Measurements from ENCODE around the gene CTIF.

CTIF gene

GRCh38 chr18:48669991-48670750, 131.3 kb downstream of the CTIF start:
- DNase-seq, result no peak

GRCh38 chr18:48670751-48671560, 132.1 kb downstream of the CTIF start:
- no peak for DNase-seq

DNA sequence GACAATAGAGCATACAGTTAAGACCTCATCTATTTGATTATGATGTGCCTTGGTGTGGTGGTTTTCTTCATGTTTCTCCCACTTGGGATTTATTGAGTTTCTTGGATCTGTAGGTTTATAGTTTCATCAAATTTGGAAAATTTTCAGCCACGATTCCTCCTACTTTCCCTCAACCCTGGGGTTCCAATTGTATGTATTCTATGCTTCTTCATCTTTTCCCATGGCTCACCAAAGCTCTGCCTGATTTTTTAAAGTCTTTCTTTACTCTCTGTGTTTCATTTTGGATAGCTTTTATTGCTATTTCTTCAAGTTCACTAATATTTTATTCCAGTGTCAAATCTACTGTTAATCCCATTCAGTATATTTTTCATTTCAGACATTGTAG, 132.7 kb downstream of the CTIF start:
- DNase-seq, result no peak

- DNase-seq, result no peak
Observed at GRCh38 chr18:48672671-48673340, 134.0 kb downstream of the CTIF start.

- DNase-seq, result no peak
Observed at GRCh38 chr18:48673456-48673852, 134.6 kb downstream of the CTIF start.

DNA sequence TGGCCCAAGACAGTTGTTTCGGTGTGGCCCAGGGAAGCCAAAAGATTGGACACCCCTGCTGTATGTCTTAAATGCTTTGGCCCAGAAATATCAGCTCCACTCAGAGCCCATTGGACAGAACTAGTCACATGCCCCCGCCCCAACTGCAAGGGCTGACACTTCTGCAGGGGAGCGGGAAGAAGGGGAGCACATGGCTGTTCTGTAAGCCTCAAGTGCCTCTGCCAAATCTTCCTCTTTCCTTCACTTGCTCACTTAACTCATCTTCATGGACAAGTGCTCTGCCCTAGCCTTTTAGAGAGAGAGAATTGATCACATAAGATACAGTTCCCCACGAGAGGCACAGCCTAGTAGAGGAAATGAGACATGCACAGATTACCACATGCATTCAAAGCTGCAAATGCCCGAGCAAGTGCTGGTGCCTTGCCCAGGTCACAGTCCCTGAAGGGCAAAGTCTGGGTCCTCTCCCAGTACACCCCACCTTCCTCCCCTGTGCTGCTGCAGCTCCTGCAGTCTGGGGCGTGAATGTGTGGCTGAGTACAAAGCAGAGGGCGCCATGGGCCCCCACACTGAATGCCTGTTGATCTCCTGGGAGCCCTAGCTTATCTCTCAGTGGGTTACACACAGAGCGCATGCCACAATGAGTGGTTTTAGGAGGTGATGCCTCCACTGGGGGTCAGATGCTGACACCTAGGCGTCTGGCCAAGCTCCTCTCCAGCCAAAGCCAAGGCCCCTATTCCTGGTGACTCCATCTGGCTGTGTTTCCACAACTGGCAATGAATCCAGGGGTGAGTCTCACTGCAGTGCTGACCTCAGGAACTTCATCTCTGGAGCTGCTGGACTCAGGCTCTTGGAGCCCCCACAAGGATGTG, 135.3 kb downstream of the CTIF start:
- no peak for DNase-seq

DNA sequence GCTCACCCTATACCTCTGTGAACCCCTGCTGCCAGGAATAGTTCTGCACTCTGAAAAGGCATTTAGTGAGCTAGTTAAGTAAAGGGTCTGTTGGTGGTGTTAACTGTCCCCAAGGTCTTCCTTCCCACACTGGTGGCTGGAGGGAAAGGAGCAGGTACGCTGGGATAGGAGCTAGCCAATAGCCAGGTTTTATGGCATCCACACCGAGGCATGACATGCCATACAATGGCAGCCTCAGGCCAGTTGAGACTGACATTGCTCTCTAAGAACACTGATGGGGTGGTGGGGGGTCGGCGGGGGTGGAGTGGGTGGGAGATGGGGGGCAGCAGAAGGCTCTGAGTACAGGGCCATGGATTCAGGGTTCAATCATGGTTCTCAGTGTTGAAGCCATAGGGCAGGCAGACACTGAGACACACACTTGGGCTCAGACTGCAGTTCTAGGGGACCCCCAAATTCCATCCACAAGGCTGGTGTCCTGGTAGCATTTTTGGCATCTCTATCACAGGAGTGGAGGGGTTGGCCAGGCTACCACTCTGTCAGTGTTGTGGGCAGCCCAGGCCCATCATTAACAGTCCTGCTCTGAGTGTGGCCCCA, 136.0 kb downstream of the CTIF start:
- DNase-seq, result no peak

DNA sequence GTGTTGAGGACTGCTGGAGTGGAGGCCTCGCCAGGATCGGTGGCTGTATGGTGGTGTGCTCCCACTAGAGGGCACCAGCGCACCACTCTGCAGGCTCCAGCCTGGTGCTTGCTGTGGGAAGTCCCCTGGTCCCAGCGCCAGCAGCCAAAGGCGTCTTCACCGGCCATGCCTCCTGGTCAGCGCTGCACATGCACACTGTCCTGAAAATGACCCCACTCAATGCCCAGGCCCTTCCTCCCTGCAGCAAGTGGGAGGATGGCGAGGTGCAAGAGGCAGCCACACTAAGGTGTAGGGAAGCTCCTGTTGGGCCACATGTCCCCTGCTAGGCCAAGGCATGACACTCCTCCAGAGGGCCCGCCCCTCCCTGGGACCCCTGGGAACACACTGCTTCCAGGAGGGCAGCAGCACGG, 136.5 kb downstream of the CTIF start:
- DNase-seq, result peak; percentile 20

- DNase-seq, result no peak
Observed at GRCh38 chr18:48675912-48676311, 137.1 kb downstream of the CTIF start.

GRCh38 chr18:48676346-48676745, 137.5 kb downstream of the CTIF start:
- DNase-seq, result no peak

DNA sequence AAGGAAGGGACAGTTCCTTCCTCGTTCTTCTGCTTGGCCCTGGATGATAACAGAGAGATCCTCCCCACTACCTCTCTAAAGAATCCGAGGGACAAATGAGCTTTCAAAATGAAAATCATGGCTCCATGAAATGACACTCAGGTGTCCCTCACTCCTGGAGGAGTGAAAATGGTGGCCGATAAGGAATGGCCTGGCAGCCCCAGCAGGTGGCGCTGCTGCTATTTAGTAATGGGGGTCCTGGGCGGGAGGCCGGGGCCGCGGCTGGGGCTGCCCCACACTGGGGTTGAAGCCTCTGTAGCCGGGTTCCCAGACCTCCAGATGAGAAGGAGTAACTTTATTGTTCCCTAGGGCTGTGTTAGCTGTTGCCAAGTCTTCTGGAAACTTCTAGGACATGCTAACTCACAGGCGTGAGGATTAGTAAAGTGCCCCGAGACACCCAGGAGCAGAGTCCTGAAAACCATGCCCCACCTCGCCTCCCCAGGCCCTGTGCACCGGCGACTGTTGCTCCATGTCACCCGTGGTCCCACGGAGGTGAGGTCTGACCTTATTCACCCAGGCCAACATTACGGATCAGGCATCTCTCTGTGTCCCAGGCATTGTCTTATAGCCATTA, 138.0 kb downstream of the CTIF start:
- peak; percentile 3 for DNase-seq

DNA sequence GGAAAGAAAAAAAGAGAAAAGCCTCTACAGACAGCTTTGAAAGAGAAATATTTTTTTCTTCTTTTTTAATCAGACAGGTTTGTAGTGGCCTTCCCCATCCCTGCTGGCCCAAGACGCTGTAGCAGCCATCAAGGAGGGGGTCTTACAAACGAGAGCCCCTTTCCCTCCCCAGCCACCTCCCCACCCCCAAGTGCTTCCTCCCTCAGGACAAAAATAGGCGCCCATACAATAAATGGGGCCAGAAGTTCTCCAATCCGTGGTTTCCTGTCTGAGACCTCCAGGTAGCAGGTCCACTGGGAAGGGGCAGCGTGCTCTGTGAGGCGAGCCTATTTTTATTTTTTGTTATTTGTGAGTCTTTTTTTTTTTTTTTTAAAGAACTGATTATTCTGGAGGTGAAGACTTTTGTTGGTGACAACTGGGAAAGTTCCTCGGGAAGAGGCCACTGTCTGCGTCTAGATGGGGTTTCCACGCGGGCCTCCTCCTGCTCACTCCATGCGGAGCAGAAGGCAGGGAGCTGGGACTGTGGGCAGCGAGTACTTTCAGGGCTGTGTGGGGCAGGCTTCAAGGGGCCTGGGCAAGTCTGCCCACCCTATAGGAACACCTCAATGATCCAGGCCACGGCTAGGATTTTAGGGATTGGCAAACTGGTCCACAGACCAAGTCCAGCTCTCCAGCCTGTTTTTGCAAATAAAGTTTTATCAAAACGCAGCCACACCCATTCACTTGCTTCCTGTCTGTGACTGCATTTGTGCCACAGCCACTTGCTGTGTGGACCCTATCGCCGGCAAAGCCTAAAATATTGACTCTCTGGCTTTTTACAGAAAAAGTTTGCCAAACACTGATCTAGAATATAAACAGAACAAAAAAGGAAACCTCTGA, 139.6 kb downstream of the CTIF start:
- no peak for DNase-seq

GRCh38 chr18:48679236-48679635, 140.4 kb downstream of the CTIF start:
- no peak for DNase-seq

- DNase-seq, result no peak
Observed at GRCh38 chr18:48680339-48681250, 141.8 kb downstream of the CTIF start.

DNA sequence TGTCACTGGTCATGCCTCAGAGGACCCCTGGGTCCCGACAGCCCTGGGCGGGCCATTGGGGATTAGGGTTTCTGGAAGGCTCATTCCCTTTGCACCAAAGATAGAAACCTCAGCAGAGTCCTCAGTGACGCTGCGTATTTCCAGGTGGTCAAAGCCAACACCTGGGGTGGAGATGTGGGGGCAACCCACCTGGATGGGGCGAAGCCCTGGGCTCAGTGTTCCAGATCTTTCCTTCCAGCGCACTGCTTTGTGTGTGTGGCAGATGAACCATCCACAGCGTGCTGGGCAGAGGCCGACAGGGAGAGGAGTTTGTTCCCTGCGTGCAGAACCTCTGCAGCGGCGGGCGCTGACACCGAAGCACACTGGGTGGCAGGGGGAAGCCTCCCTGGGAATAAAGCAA, 143.9 kb downstream of the CTIF start:
- DNase-seq, result no peak

- no peak for DNase-seq
Observed at GRCh38 chr18:48683197-48683596, 144.4 kb downstream of the CTIF start.

DNA sequence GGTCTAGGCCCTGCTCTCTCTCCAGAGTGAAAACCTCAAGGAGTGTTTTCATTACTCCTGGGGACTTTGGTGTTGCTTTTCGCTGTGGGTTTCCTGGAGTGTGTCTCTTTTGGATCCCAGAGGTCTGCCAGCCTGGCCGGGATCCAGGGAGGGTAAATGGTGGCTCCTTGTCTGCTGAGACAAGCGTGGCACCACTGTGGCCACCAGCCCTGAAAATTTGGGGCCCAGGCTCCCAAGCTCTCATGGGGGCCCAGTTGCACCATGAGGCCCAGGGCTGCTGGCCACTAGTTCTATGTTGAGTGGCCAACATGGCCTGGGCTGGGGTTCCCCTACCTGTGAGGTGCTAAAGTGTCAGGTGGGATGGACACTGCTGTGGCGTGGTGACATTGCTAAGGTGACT, 144.8 kb downstream of the CTIF start:
- DNase-seq, result no peak

- DNase-seq, result no peak
Observed at GRCh38 chr18:48687346-48688042, 148.7 kb downstream of the CTIF start.

DNA sequence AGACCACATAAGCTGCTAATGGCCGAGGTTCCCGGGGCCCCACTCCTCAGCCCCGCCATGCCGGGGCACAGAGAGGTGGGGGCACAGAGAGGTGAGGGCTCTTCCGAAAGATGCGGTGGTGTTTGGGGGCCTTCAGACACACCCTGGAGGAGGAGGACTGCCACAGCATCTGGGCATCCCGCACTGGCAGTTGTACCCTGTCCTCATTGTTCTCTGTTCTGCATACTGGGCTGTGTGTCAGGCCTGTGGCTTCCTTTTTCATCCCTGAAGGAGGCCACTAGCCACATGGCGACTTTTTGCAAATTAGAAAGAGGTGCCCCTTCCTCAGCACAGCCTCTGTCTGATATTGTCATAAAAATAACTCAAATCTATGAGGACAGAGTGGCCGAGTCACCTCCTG, 150.1 kb downstream of the CTIF start:
- DNase-seq, result no peak

All from NCI-H526 treated with DMSO at 0.1 percent for 48 hours (cell line).